GM21360 (cell line): ENCODE measurements around the gene ASPG.

Source experiments
- ATAC-seq: cut with Tn5 transposase; IDR thresholded peaks from one replicate; pipeline ENCODE4 v1.9.1; 2021; ENCODE audit warnings: mild to moderate bottlenecking, moderate library complexity; ENCODE audit not compliant: unreplicated experiment

ASPG gene

GRCh38 chr14:104092931-104093365 is 7.4 kb downstream of the ASPG start:
- ATAC-seq, result no peak

- no peak for ATAC-seq
Observed at GRCh38 chr14:104093366-104094055, 8.0 kb downstream of the ASPG start.

DNA sequence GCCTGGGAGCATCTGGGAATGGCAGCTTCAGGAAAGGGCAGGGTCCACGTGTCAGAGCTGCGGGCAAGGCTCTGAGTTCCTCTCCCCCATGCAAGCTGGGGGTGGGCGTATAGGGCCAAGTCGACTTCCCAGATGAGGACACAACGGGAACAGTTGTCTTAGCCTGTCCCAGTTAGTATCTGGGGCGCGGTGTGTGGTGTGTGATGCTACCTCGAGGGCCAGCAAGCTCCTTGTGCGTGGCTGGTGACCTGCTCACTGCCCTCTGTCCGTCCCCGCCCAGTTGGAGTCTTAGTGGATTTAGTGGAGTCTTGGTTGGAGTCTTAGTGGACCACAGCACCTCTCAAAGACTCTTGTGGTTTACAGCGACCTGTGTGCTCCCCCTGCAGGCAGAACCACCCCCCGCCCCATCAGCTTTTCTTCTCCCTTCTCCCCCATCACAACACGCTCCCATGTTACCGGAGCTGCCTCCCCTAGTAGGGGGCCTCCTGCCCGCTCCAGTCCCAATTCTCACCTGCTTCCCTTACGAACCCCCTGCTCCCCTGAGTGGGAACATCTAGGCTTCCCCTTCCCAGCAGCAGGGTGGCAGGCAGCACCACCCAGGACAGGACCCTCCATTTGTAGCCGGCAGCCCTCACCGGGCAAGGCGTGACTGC is 8.7 kb downstream of the ASPG start:
- ATAC-seq, result no peak

DNA sequence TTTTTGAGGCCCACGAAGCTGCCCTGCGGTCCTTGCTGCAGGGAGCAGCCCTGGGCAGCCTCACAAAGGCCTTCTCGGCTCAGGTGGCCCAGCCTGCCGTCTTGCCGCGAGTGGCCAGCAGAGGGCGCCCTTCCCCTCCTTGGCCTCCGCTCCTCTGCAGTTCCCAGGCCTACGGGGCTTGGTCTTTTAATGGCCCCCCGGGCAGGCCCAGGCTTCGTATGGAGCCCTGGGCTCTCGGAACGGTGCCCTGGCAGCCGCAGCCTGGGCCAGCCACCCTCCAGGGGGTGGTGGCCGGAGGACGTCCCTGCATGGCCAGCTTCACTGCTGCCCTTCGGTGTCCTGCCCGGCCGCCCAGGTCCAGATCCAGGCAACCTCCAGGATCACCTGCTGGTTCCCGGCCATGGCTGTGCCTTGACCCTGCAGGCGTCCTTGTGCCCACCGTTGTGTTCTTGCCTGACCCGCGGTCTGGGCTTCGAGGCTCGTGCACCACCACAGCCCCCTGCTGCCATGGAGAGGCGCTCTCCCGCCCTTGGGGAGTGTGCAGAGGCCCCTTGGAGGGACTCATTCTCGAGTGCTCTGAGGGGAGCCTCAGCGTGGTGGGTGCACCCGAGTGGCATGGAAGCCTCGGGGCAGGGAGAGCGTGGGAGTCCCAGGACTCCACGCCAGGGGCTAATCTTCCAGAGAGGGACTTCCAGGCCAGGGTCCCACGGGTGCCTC is 9.4 kb downstream of the ASPG start:
- ATAC-seq, result no peak

DNA sequence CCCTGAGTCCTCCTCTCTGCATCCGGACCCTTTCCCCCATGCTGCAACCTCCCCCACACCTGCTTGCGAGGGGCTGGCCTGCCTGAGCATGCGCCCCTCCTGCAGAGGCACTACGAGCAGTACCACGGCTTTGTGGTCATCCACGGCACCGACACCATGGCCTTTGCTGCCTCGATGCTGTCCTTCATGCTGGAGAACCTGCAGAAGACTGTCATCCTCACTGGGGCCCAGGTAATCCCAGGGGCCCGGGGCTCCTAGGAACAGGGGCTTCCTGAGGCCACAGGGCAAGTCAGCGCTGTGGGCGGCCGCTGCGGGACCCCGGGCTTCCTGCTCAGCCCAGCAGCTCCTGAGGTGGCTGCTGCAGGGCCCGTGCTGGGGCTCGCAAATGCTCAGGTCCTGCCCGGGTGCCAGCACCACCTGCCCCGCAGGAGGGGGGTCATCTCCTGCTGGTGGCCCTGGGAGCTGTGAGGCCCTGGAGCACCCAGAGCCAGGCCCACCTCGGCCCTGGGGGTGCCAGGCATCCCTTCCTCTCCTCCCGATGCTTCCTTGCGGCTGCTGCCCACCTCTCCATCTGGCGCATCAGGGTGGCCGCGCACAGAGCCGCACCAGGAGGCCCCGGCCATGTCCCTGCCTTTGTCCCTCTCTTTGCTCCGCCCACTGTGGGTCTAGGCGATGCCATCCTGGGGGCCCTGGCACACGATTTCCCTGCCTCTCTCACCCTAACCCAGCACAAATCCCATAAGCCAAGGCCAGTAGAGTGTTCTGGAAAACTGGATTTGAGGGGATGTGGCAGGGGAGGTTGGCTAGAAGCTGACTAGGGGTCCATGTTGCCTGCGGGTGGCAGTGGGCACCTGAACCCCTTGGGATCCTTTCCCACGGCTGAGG is 10.2 kb downstream of the ASPG start:
- no peak for ATAC-seq

- no peak for ATAC-seq
Observed at GRCh38 chr14:104096318-104096717, 10.8 kb downstream of the ASPG start.

- ATAC-seq, result no peak
Observed at GRCh38 chr14:104096751-104097700, 11.5 kb downstream of the ASPG start.

GRCh38 chr14:104098272-104099095 is 13.0 kb downstream of the ASPG start:
- no peak for ATAC-seq

DNA sequence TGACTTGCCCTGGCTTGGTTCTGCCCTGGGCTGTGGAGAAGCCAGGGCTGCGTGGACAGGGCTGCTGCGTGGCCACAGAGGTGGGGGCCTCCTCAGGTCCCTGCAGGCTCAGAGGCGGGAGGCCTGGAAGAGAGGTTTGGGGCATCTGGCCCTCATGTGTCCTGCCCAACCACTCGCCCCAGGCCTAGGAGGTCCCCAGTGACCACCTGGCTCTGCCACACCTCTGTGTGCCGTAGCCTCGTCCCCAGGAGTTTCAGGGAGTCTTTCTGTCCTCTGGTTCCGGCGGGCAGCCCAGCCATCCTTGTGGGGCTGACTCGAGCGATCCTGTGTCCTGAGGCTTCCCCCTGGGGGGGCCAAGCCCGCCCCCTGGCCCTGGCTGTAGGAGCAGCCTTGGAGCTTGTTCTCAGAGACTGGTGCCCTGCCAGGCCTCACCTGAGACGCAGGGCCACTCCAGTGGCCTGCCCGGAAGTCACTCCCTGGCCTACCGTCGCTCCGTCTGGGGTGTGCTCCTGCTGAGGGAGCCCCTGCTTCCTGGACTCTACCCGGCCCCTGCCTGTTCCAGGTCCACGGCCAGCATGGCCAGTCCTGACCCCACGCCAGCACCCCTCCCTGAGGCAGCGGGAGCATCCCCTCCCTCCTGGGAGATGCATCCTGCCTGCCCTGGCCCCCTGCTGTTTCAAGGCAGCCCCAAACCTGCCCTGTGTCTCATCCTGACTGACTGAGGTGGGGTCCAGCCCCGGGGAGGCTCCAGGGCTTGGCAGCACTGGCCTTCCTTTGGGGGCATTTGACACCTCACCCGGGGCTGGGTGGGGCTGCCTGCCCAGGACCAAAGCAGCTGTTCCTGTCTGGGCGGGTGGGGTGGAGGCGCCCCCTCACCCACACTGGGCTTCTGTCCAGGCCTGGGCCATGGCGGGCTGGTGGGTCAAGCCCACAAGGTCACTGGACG is 13.9 kb downstream of the ASPG start:
- no peak for ATAC-seq

DNA sequence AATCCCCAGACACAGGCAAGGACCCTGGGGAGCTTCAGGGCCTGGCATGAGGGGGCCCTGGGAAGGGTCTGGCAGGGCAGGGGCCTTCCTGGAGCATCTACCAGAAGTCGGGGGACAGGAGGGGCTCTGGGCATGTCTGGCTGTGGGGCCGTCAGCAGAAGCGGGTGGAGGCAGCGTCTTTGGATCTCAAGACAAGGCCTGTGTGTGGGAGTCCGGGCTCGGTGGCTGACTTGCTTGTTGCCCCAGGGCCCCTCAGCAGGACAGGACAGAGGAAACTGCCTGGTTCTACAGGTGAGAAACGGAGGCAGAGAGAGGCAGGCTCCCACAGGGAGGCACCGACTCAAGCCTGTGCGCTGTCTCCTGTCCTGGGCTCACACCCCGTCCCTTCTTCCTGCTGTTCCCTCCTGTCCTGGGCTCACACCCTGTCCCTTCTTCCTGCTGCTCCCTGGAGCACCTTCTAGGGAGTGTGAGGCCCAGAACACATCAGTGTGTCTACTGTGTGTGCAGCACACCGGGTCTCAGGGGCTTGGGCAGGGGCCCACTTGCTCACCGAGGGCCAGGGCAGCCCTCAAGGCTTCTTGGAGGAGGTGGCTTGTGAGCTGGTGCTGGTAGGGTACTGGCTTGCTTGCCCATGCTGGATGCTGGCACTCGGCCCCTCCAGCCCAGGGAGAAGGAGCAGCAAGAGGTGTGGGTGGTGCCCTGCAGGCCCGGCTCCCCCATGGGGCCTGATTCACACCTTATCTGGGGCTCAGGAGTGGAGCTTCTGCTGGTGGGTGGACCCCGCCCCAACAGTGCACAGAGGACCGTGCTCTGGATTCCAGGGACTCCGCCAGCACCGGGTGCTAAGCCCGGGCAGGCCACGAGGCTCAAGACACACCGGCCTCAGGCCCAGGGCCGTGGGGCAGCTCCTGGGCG is 14.9 kb downstream of the ASPG start:
- no peak for ATAC-seq

DNA sequence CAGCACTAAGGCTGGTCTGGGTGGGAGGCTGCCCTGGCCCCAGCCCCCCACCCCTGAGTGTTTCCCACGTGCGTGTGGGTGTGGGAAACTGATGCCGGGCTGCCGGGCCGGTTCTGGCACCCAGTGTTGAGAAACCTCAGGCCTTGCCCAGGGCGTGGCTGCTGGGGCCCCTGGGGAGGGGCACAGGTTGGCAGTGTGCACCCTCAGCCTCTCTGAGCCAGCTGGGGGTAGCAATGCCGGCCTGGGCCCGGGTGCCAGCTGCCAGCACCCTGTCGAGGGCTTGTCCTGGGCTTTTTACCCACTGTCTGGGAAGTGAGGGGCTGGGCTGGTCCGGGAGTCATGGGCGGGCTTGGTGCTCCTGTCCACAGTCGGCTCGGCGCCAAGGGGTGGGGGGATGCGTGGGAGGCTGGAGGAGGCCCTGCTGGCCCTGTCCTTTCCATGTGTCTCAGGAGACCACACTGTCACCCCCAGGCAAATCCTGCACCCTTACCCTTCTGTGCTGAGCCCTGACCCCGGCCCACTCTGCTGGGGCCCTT is 15.7 kb downstream of the ASPG start:
- ATAC-seq, result no peak

- ATAC-seq, result no peak
Observed at GRCh38 chr14:104101651-104102281, 16.3 kb downstream of the ASPG start.

DNA sequence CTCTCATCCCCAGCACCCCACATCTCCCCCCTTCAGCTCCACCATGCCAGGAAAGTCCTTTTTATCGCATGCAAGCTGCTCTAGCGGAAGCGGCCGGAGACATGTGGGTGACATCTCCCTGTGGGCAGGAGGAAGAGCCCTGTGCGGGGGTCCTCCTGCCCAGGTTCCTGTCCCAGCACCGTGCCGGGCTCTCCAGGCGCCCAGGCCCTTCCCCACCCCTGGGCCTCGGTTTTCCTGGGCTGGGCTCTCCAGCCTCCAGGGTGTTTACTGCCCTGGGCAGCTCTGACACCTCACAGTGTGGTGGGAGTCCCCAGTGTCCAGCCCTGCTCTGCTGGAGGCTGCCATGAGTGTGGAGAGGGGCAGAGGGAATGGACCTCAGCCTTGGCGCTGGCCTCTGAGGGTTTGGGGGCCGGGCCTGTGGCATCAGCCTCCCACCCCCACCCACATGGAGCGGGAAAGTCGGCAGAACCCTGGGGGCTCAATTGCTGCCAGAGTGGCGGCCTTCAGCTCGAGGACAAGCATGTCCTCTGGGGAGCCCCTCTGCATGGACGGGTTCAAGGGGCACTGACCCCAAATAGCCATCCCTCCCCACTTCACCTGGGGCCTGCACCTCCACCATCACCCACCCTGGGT is 16.9 kb downstream of the ASPG start:
- no peak for ATAC-seq

DNA sequence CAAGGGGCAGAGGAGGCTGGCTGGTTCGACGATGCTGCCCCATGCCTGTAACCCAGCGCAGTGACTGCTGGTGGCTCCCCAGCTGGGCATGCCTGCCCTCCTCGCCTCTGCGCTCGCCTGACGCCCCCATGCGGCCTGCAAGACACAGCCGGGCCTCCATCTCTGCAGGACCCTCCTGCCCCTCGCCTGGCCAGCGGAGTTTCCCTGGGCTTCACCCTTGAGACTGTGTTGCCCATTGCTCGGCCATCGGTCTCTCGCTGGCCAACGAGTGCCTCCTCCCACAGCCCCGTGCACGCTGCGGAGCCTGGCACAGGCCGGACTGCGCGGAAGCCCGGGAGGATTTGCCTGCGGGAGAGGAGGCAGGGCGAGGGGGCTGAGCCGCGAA is 17.6 kb downstream of the ASPG start:
- ATAC-seq, result no peak

GRCh38 chr14:104103446-104104075 is 18.1 kb downstream of the ASPG start:
- no peak for ATAC-seq
